Breast epithelium (tissue), 4 donors: ENCODE data around the gene SPECC1L. TPM values are rescaled to one million over a fixed set of nuclear protein-coding genes. Genes with fewer than 3 reads are reported as not detected.

Source experiments
- DNase-seq, 2 donors: peaks; one replicate each; pipeline ENCODE4 v3.0.0-alpha.2; 2019; ENCODE audit warnings: low spot score in 2 of 2
- H3K27ac ChIP-seq, 2 donors: fragments of 200-600 bp; sonication (generic) in 1 of 2; one replicate each; pipeline ENCODE4 v1.5.1; 2016 to 2019; ENCODE audit warnings: mild to moderate bottlenecking in 1 of 2
- H3K27me3 ChIP-seq, 2 donors: fragments of 200-600 bp; sonication (generic) in 1 of 2; one replicate each; pipeline versions ENCODE4 v1.5.1 to v1.6.0; 2017 to 2019; ENCODE audit warnings: control low read depth in 1 of 2, mild to moderate bottlenecking in 1 of 2
- H3K36me3 ChIP-seq: fragments of 200-600 bp; one replicate; pipeline ENCODE4 v1.5.1; 2019
- H3K4me1 ChIP-seq, 2 donors: fragments of 200-600 bp; sonication (generic); one replicate each; pipeline ENCODE4 v1.5.1; 2016 to 2019; ENCODE audit warnings: control low read depth in 1 of 2
- H3K4me3 ChIP-seq, 3 donors: fragments of 200-600 bp; sonication (generic); 1 replicate in 2 of 3; 2 replicates in 1 of 3; pipeline ENCODE4 v1.5.1; 2016 to 2019; ENCODE audit warnings: mild to moderate bottlenecking in 3 of 3, moderate library complexity in 2 of 3
- H3K9me3 ChIP-seq, 2 donors: fragments of 200-600 bp; sonication (generic) in 1 of 2; one replicate each; pipeline ENCODE4 v1.5.1; 2016 to 2019; ENCODE audit warnings: control low read depth in 1 of 2
- CTCF ChIP-seq, 3 donors: fragments of 450-650 bp; IDR thresholded peaks; one replicate each; pipeline ENCODE4 v1.5.1; 2016 to 2017; ENCODE audit warnings: antibody characterized with exemption in 3 of 3, mild to moderate bottlenecking in 3 of 3, moderate library complexity in 3 of 3
- POLR2A ChIP-seq: fragments of 450-650 bp; IDR thresholded peaks from one replicate; pipeline ENCODE4 v1.6.1; 2016; ENCODE audit warnings: antibody characterized with exemption, mild to moderate bottlenecking, moderate library complexity
- POLR2AphosphoS5 ChIP-seq, 3 donors: sonication (generic); formaldehyde crosslinking; IDR thresholded peaks; one replicate each; pipeline ENCODE4 v1.6.1; 2017; ENCODE audit warnings: antibody characterized with exemption in 3 of 3
- intact Hi-C: fragments of 100-400 bp; cut with DNase I; formaldehyde crosslinking; loops from one replicate; pipeline ENCODE4 v1.15.1; 2023; ENCODE audit warnings: low total_unique reads
- total RNA-seq, 3 donors: library from RNA; depleted of rRNA; stranded (reverse); fragments of >200 nt; gene quantifications; one replicate each; pipeline ENCODE4 v1.1.0, GENCODE V29; 2016

Gene SPECC1L
- total RNA-seq, 3 donors from 2014 or later: 33.4 to 61.0 (median 53.7) TPM

GRCh38 chr22:24402460-24403192 lies 132.0 kb downstream of the SPECC1L start:
- intact Hi-C loops: no loop called here
- Histone ChIP-seq H3K4me3 (no peak overlapping the region), H3K27me3 (no peaks in the 10 kb centered on the region), H3K4me1 (peaks cover 4 to 17% of the 10 kb centered on the region in 2 donors), H3K9me3 (no peaks in the 10 kb centered on the region), H3K27ac (peak overlapping the region; percentile 80 to 84), H3K36me3 (no peaks in the 10 kb centered on the region)
- peak; percentile 69 to 83 for DNase-seq
- no peak for TF ChIP-seq POLR2AphosphoS5 (IDR thresholded peaks at IDR 0.05)
- no peak for TF ChIP-seq CTCF (IDR thresholded peaks at IDR 0.05)
- TF ChIP-seq POLR2A: no peak

GRCh38 chr22:24403346-24403745 lies 132.7 kb downstream of the SPECC1L start:
- no peak for TF ChIP-seq CTCF (IDR thresholded peaks at IDR 0.05)
- no peak for TF ChIP-seq POLR2AphosphoS5 (IDR thresholded peaks at IDR 0.05)
- TF ChIP-seq POLR2A: no peak
- no peaks in the 10 kb centered on the region for H3K36me3 ChIP-seq
- peak overlapping the region; percentile 35 to 84 for H3K27ac ChIP-seq
- DNase-seq: no peak
- H3K9me3 ChIP-seq: no peaks in the 10 kb centered on the region
- H3K4me1 ChIP-seq: peaks cover 7 to 17% of the 10 kb centered on the region in 2 donors
- intact Hi-C loops: no loop called here
- no peak overlapping the region for H3K4me3 ChIP-seq
- no peaks in the 10 kb centered on the region for H3K27me3 ChIP-seq

- peaks cover 7 to 17% of the 10 kb centered on the region in 2 donors for H3K4me1 ChIP-seq
- peak overlapping the region; percentile 50 to 84 for H3K27ac ChIP-seq
- no peaks in the 10 kb centered on the region for H3K36me3 ChIP-seq
- no peaks in the 10 kb centered on the region for H3K27me3 ChIP-seq
- H3K4me3 ChIP-seq: no peak overlapping the region
- DNase-seq: no peak
- no peak for TF ChIP-seq POLR2A
- no peak for TF ChIP-seq POLR2AphosphoS5 (IDR thresholded peaks at IDR 0.05)
- TF ChIP-seq CTCF (IDR thresholded peaks at IDR 0.05): no peak
- H3K9me3 ChIP-seq: no peaks in the 10 kb centered on the region
- intact Hi-C loops: no loop called here
These were observed 134.1 kb downstream of the SPECC1L start for GRCh38 chr22:24404561-24405275.

GRCh38 chr22:24405631-24406321 lies 135.1 kb downstream of the SPECC1L start:
- intact Hi-C loops: no loop called here
- H3K4me1 ChIP-seq: peaks cover 7 to 17% of the 10 kb centered on the region in 2 donors
- no peaks in the 10 kb centered on the region for H3K36me3 ChIP-seq
- peak overlapping the region in 1 of 2 donors; percentile 48 for H3K27ac ChIP-seq
- H3K27me3 ChIP-seq: no peaks in the 10 kb centered on the region
- H3K4me3 ChIP-seq: no peak overlapping the region
- DNase-seq: no peak
- TF ChIP-seq POLR2A (no peak), CTCF (IDR thresholded peaks at IDR 0.05) (no peak), POLR2AphosphoS5 (IDR thresholded peaks at IDR 0.05) (no peak)
- no peaks in the 10 kb centered on the region for H3K9me3 ChIP-seq
